ENCODE measurements around the gene NME9. TPM values are rescaled to one million over a fixed set of nuclear protein-coding genes. Genes with fewer than 3 reads are reported as not detected.

NME9 gene
- not detected in 2 replicates for total RNA-seq

GRCh38 chr3:138329127-138329983, at the start of gene NME9:
TSS of gene NME9 (minus strand) at chr3:138329851. CDS start at chr3:138329335, 516 bp downstream.

GRCh38 chr3:138347960-138348753, 18.5 kb upstream of the NME9 start, which contains the start of gene MRAS:
TSS of gene MRAS (plus strand) at chr3:138348579. CDS start at chr3:138372884, 24,305 bp downstream.

Other genes starting within 250 kb of the NME9 start
- 32.0 and 32.9 TPM in 2 replicates for gene DZIP1L, start 214.2 kb downstream of the NME9 start, total RNA-seq
- not detected in 2 replicates for gene A4GNT, start 197.5 kb downstream of the NME9 start, total RNA-seq
- 15.8 and 17.9 TPM in 2 replicates for gene DBR1, start 154.9 kb downstream of the NME9 start, total RNA-seq
- gene ARMC8, start 142.6 kb downstream of the NME9 start, total RNA-seq: 45.9 and 55.7 TPM in 2 replicates
- 37.0 and 48.0 TPM in 2 replicates for gene MRAS, start 18.7 kb upstream of the NME9 start, total RNA-seq
- 2.2 and 3.8 TPM in 2 replicates for gene ESYT3, start 104.8 kb upstream of the NME9 start, total RNA-seq